Measurements from ENCODE around the gene C14orf132.

- TF ChIP-seq CTCF (conservative IDR thresholded peaks at IDR 0.05; ENCODE audit: low read depth, low read length) (no peak), POLR2A (IDR thresholded peaks at IDR 0.05; ENCODE audit: low read depth, low read length) (no peak), BHLHE40 (IDR thresholded peaks at IDR 0.05; ENCODE audit: low read depth, low read length) (no peak), MXI1 (IDR thresholded peaks at IDR 0.05; ENCODE audit: borderline replicate concordance, low read depth, low read length) (no peak), FOS (IDR thresholded peaks at IDR 0.05; ENCODE audit: low read depth, low read length) (no peak), USF2 (IDR thresholded peaks at IDR 0.05; ENCODE audit: low read depth, low read length) (no peak), CEBPB (IDR thresholded peaks at IDR 0.05; ENCODE audit: low read depth, low read length) (no peak), MAZ (IDR thresholded peaks at IDR 0.05; ENCODE audit: borderline replicate concordance, low read depth, low read length) (no peak), CHD1 (IDR thresholded peaks at IDR 0.05; ENCODE audit: low read depth, low read length) (no peak), MAFK (IDR thresholded peaks at IDR 0.05; ENCODE audit: low read depth, low read length) (no peak), RAD21 (IDR thresholded peaks at IDR 0.05; ENCODE audit: low read length) (no peak), RFX5 (IDR thresholded peaks at IDR 0.05; ENCODE audit: low read depth, low read length) (no peak)
Measured at GRCh38 chr14:96071561-96071960, 32.4 kb downstream of the C14orf132 start.
